HG02588 (cell line): ENCODE data around the gene EPOP.
A peak's percentile ranks its signal among the peaks of the same experiment; 100 is the strongest.

Experiments used
- ATAC-seq: cut with Tn5 transposase; IDR thresholded peaks from one replicate; pipeline ENCODE4 v1.9.1; 2021; ENCODE audit warnings: mild to moderate bottlenecking, moderate library complexity; ENCODE audit not compliant: unreplicated experiment

The EPOP gene

GRCh38 chr17:38674014-38674748, 576 bp downstream of the EPOP start:
- ATAC-seq, result peak; percentile 23

GRCh38 chr17:38673707-38674013, 1.1 kb downstream of the EPOP start:
- no peak for ATAC-seq

GRCh38 chr17:38672788-38673706, 1.7 kb downstream of the EPOP start:
- no peak for ATAC-seq

GRCh38 chr17:38671939-38672720, 2.6 kb downstream of the EPOP start:
- no peak for ATAC-seq

- no peak for ATAC-seq
Observed at GRCh38 chr17:38669520-38669919, 5.2 kb downstream of the EPOP start.

- no peak for ATAC-seq
Observed at GRCh38 chr17:38667787-38668122, 7.0 kb downstream of the EPOP start.

- ATAC-seq, result no peak
Observed at GRCh38 chr17:38667099-38667786, 7.5 kb downstream of the EPOP start.

GRCh38 chr17:38663964-38664644, 10.7 kb downstream of the EPOP start:
- ATAC-seq, result no peak

GRCh38 chr17:38663125-38663751, 11.5 kb downstream of the EPOP start:
- ATAC-seq, result no peak

GRCh38 chr17:38660097-38661025, 14.4 kb downstream of the EPOP start:
- ATAC-seq, result no peak

GRCh38 chr17:38659415-38659814, 15.3 kb downstream of the EPOP start:
- no peak for ATAC-seq

- no peak for ATAC-seq
Observed at GRCh38 chr17:38658741-38659345, 15.9 kb downstream of the EPOP start.

GRCh38 chr17:38657824-38658740, 16.7 kb downstream of the EPOP start:
- no peak for ATAC-seq

- ATAC-seq, result no peak
Observed at GRCh38 chr17:38656959-38657823, 17.6 kb downstream of the EPOP start.

GRCh38 chr17:38654411-38655398, 20.1 kb downstream of the EPOP start:
- ATAC-seq, result no peak
